Thyroid gland (tissue), 4 donors: ENCODE data around the gene ZDHHC11B. TPM values are rescaled to one million over a fixed set of nuclear protein-coding genes. Genes with fewer than 3 reads are reported as not detected.

Experiments
- DNase-seq, 2 donors: peaks; one replicate each; pipeline ENCODE4 v3.0.0-alpha.2; 2019
- H3K27ac ChIP-seq, 3 donors: fragments of 200-600 bp; sonication (generic); 1 replicate in 2 of 3; 2 replicates in 1 of 3; pipeline ENCODE4 v1.5.1; 2016 to 2019; ENCODE audit warnings: mild to moderate bottlenecking in 1 of 3, moderate library complexity in 1 of 3
- H3K27me3 ChIP-seq: fragments of 200-600 bp; sonication (generic); one replicate; pipeline ENCODE4 v1.5.1; 2019
- H3K36me3 ChIP-seq, 2 donors: fragments of 200-600 bp; sonication (generic); one replicate each; pipeline ENCODE4 v1.5.1; 2016 to 2019
- H3K4me1 ChIP-seq, 2 donors: fragments of 200-600 bp; sonication (generic); one replicate each; pipeline ENCODE4 v1.5.1; 2017 to 2019
- H3K4me3 ChIP-seq, 3 donors: fragments of 200-600 bp; sonication (generic); replicated peaks in 1 of 3; 1 replicate in 2 of 3; 2 replicates in 1 of 3; pipeline ENCODE4 v1.5.1; 2016; ENCODE audit warnings: mild to moderate bottlenecking in 1 of 3
- H3K9me3 ChIP-seq: fragments of 200-600 bp; sonication (generic); one replicate; pipeline ENCODE4 v1.5.1; 2017
- CTCF ChIP-seq, 6 experiments: fragments of 200-600 bp in 3 of 6; fragments of 450-650 bp in 3 of 6; sonication (generic) in 3 of 6; IDR thresholded peaks; one replicate each; pipeline ENCODE4 v1.5.1; 2016 to 2019; ENCODE audit warnings: antibody characterized with exemption in 6 of 6, mild to moderate bottlenecking in 2 of 6, inconsistent platforms in 1 of 6, moderate library complexity in 1 of 6
- POLR2A ChIP-seq, 2 donors: fragments of 450-650 bp; IDR thresholded peaks; one replicate each; pipeline ENCODE4 v1.6.1; 2017; ENCODE audit warnings: antibody characterized with exemption in 2 of 2, mild to moderate bottlenecking in 2 of 2, moderate library complexity in 1 of 2
- WGBS, 2 donors: methylation state at CpG; one replicate each; pipeline ENCODE4 v1.1.5; 2017; 5-methylcytosine and 5-hydroxymethylcytosine counted together
- intact Hi-C: fragments of 100-400 bp; cut with DNase I; formaldehyde crosslinking; loops from one replicate; pipeline ENCODE4 v1.15.1; 2023
- total RNA-seq, 4 donors: library from RNA; depleted of rRNA; stranded (reverse); fragments of >200 nt; gene quantifications; one replicate each; pipeline ENCODE4 v1.2.3, GENCODE V29; 2016

ZDHHC11B gene
- total RNA-seq, 4 donors from 2014 or later, result 1.6 to 6.8 (median 2.9) TPM

DNA sequence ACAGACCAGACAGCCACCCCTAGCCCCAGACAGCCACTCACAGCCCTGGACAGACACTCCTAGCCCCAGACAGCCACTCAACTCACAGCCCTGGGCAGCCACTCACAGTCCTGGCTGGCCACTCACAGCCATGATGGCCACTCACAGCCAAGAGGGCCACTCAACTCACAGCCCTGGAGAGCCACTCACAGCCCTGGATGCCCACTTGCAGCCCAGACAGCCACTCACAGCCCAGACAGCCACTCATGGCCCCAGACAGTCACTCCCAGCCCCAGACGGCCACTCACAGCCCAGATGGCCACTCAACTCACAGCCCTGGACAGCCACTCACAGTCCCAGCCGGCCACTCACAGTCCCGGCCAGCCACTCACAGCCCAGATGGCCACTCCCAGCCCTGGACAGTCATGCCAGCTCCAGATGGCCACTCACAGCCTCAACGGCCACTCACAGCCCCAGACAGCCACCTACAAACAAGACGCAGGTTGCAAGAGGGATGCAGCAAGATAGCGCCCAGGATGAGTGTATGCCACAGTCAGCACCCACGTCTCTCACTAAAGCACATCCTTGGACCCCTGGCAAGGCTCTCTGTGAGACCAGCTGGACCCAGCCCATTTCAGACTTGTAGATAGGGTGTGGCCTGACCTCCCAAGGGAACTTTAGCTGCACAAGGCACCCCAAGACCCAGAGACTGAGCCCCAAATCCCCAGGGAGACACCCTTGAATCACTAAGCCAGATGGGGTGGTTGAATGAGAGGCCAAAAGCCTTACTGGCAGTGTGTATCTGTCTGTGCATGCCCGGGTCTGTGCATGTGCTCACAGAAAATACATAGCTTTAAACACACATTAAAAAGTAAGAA, 22.4 kb downstream of the ZDHHC11B start:
- WGBS, 2 donors, result 68 to 77% methylated on average over 7 to 8 of the region's 8 CpGs
- Histone ChIP-seq H3K4me1 (peaks cover 18 to 26% of the 10 kb centered on the region in 2 donors), H3K9me3 (no peaks in the 10 kb centered on the region), H3K4me3 (no peak overlapping the region), H3K27ac (no peak overlapping the region), H3K27me3 (no peaks in the 10 kb centered on the region), H3K36me3 (no peaks in the 10 kb centered on the region)
- TF ChIP-seq POLR2A (IDR thresholded peaks at IDR 0.05) (no peak), CTCF (IDR thresholded peaks at IDR 0.05) (no peak)
- DNase-seq, result peak; percentile 46 to 48
- intact Hi-C loops, result no loop called here

GRCh38 chr5:761059-761771, 23.3 kb downstream of the ZDHHC11B start:
- Histone ChIP-seq H3K4me3 (no peak overlapping the region), H3K36me3 (no peaks in the 10 kb centered on the region), H3K27ac (no peak overlapping the region), H3K27me3 (no peaks in the 10 kb centered on the region), H3K9me3 (no peaks in the 10 kb centered on the region), H3K4me1 (peaks cover 18 to 30% of the 10 kb centered on the region in 2 donors)
- no peak for DNase-seq
- no peak for TF ChIP-seq CTCF (IDR thresholded peaks at IDR 0.05)
- TF ChIP-seq POLR2A (IDR thresholded peaks at IDR 0.05), result no peak
- 86 to 95% methylated on average over 12 to 15 of the region's 15 CpGs for WGBS, 2 donors
- intact Hi-C loops, result no loop called here

- Histone ChIP-seq H3K4me1 (peaks cover 18 to 30% of the 10 kb centered on the region in 2 donors), H3K36me3 (no peaks in the 10 kb centered on the region), H3K9me3 (no peaks in the 10 kb centered on the region), H3K27me3 (no peaks in the 10 kb centered on the region), H3K27ac (no peak overlapping the region), H3K4me3 (no peak overlapping the region)
- TF ChIP-seq POLR2A (IDR thresholded peaks at IDR 0.05) (no peak), CTCF (IDR thresholded peaks at IDR 0.05) (no peak)
- WGBS, 2 donors, result 95% methylated on average over 22 to 23 of the region's 24 CpGs
- intact Hi-C loops, result no loop called here
- no peak for DNase-seq
These were observed 24.0 kb downstream of the ZDHHC11B start for GRCh38 chr5:760363-761058.

DNA sequence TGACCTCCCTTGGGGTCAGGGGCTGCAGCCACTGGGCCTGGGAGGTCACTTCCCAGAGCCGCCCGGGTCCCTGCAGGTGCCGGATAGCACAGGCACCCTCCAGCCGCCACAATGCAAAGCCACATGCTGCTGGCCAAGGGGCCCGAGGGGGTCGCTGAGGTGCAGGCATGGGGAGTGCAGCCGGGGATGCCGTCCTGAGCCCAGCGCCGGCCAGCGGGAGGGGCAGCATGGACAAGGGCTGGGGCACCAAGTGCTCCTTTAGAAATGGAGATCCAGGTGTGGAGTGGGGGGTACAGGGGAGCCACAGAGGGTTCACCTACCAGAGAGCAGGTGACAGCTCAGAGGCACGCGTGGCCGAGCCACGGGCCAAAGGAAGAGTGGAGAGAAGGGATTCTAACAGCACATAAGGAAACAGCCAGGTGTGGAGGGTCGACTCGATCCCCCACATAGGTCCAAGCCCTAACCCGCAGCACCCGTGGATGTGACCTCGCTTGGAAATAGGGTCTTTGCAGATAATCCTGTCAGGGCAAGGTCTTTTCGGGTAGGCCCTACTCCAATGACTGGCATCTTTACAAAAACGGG, 24.7 kb downstream of the ZDHHC11B start:
- intact Hi-C loops, result no loop called here
- Histone ChIP-seq H3K9me3 (no peaks in the 10 kb centered on the region), H3K27me3 (no peaks in the 10 kb centered on the region), H3K36me3 (no peaks in the 10 kb centered on the region), H3K4me1 (peaks cover 18 to 30% of the 10 kb centered on the region in 2 donors), H3K4me3 (no peak overlapping the region), H3K27ac (no peak overlapping the region)
- 94 to 95% methylated on average over 22 of the region's 22 CpGs for WGBS, 2 donors
- TF ChIP-seq CTCF (IDR thresholded peaks at IDR 0.05) (no peak), POLR2A (IDR thresholded peaks at IDR 0.05) (no peak)
- DNase-seq, result no peak
